Measurements from ENCODE around the gene PLXNB2. TPM values are rescaled to one million over a fixed set of nuclear protein-coding genes. Genes with fewer than 3 reads are reported as not detected.

Gene PLXNB2
- total and polyA plus RNA-seq, 2 donors from 2014 or later = 128 to 383 TPM

DNA sequence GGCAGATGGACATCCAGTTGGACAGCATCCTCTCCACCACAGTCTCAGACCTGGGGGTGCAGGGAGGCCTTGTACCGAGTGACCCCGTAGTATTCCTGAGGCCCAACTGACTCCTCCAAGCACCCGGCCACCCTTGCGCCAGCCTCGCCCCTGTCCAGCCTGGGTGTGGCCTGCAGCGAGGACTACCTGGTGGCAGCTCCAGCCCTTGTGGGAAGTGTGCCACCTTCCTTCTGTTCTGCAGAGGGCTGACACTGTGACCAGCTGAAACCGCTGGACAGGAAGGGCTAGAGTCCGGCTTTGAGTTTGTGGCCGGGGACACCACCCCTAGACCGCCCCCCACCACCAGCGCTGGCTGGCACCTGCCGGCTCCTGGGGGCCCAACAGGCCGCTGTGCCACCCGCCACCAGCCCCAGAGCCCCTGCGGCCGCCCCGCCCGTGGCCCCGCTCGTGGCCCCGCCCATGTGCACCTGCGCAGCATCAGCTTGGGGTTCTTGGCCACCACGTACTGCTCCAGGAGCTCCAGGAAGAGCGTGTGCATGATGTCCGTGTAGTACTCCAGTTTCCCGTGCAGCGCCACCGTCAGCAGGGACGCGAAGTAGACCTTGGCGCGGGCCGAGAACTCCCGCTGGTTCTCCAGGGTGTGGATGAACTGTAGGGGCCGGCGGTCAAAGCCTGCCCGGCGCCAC, 27.3 kb downstream of the PLXNB2 start:
- intact Hi-C loops (cut with DNase I) = no loop called here

DNA sequence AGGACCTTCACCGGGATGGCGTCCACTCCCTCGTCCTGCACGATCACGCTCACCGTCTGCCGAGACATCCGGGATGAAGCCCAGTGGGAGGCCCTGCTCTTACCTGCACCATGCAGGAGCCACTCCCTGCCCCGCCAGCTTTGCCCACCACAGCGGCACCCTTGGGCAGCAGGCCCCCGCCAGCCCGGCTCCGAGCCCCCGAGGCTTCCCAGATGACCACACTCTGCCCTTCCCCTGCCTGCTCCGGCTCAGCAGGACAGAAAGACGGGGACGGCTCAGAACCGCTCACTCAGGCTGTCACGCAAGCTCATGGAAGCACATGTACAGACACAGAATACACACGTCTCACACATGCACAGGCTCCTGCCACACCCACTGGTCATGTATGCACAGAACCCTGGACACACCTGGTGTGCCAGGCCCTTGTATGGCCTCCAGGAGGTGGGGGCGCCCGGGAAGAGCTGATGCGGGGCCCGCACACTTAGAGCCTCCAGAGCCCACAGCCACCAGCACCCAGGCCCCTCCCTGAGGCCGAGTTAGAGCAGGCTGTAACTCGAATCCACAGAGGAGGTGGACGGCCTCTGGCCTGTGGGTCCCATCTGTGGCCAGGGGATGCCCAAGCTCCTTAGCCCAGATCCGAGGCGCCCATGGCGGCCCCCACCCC, 28.4 kb downstream of the PLXNB2 start:
- FAIRE-seq (no peak), DNase-seq (no peak)
- no peak overlapping the region for H3K4me3 ChIP-seq (ENCODE audit: low read length in 3 of 3)
- H3K27me3 ChIP-seq (ENCODE audit: control insufficient read depth, insufficient read depth, low read length) = no peaks in the 10 kb centered on the region
- TF ChIP-seq, protein P1, sequence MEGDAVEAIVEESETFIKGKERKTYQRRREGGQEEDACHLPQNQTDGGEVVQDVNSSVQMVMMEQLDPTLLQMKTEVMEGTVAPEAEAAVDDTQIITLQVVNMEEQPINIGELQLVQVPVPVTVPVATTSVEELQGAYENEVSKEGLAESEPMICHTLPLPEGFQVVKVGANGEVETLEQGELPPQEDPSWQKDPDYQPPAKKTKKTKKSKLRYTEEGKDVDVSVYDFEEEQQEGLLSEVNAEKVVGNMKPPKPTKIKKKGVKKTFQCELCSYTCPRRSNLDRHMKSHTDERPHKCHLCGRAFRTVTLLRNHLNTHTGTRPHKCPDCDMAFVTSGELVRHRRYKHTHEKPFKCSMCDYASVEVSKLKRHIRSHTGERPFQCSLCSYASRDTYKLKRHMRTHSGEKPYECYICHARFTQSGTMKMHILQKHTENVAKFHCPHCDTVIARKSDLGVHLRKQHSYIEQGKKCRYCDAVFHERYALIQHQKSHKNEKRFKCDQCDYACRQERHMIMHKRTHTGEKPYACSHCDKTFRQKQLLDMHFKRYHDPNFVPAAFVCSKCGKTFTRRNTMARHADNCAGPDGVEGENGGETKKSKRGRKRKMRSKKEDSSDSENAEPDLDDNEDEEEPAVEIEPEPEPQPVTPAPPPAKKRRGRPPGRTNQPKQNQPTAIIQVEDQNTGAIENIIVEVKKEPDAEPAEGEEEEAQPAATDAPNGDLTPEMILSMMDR (IDR thresholded peaks at IDR 0.05; ENCODE audit: borderline replicate concordance, extremely low read depth, insufficient read depth) = no peak
- H3K9ac ChIP-seq (ENCODE audit: low read length in 3 of 3) = no peak overlapping the region
- H3K27ac ChIP-seq (ENCODE audit: low read depth in 2 of 2, low read length in 2 of 2) = no peak overlapping the region
- intact Hi-C loops (cut with DNase I) = no loop called here
- no peaks in the 10 kb centered on the region for H3K9me3 ChIP-seq (ENCODE audit: control insufficient read depth in 2 of 3, insufficient read depth in 1 of 3, low read length in 3 of 3)
- peaks cover 0 to 5% (median 3%) of the 10 kb centered on the region in 3 donors for H3K4me1 ChIP-seq (ENCODE audit: control insufficient read depth in 2 of 3, insufficient read depth in 2 of 3, low read depth in 1 of 3, low read length in 3 of 3)
- peaks cover 0 to 61% (median 19%) of the 10 kb centered on the region in 3 donors for H3K36me3 ChIP-seq (ENCODE audit: control insufficient read depth in 2 of 3, insufficient read depth in 3 of 3, low read length in 3 of 3)

More for the DNA sequence above, 27.3 kb downstream of the PLXNB2 start:
- no peak overlapping the region for H3K4me3 ChIP-seq (ENCODE audit: low read length in 3 of 3)
- peaks cover 0 to 58% (median 19%) of the 10 kb centered on the region in 3 donors for H3K36me3 ChIP-seq (ENCODE audit: control insufficient read depth in 2 of 3, insufficient read depth in 3 of 3, low read length in 3 of 3)
- H3K27me3 ChIP-seq (ENCODE audit: control insufficient read depth, insufficient read depth, low read length) = no peaks in the 10 kb centered on the region
- TF ChIP-seq, protein P1 (IDR thresholded peaks at IDR 0.05; ENCODE audit: borderline replicate concordance, extremely low read depth, insufficient read depth) = no peak
- no peak overlapping the region for H3K27ac ChIP-seq (ENCODE audit: low read depth in 2 of 2, low read length in 2 of 2)
- H3K9me3 ChIP-seq (ENCODE audit: control insufficient read depth in 2 of 3, insufficient read depth in 1 of 3, low read length in 3 of 3) = no peaks in the 10 kb centered on the region
- H3K9ac ChIP-seq (ENCODE audit: low read length in 3 of 3) = no peak overlapping the region
- FAIRE-seq (no peak), DNase-seq (no peak)
- peaks cover 0 to 5% (median 3%) of the 10 kb centered on the region in 3 donors for H3K4me1 ChIP-seq (ENCODE audit: control insufficient read depth in 2 of 3, insufficient read depth in 2 of 3, low read depth in 1 of 3, low read length in 3 of 3)

DNA sequence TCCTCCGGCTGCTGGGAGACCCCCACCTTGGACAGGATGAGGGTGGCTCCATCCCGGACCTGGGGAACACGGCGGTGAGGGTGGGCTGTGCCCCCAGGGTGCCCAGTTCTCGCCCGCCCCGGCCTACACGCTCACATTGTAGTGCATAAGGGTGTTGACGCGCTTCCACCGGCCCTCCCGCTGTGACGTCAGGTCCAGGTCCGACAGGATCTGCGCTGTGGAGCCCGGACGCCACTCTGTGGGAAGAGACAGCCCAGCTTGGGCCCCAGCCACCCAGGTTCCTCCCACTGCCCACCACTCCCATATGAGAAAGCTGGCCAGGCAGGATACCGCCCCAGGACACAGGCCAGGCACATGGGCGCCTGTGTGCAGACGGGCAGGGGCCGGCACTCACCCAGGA, 29.0 kb downstream of the PLXNB2 start:
- FAIRE-seq = no peak
- intact Hi-C loops (cut with DNase I) = no loop called here
- Histone ChIP-seq H3K4me1 (ENCODE audit: control insufficient read depth in 2 of 3, insufficient read depth in 2 of 3, low read depth in 1 of 3, low read length in 3 of 3) (peaks cover 0 to 5% (median 3%) of the 10 kb centered on the region in 3 donors), H3K9me3 (ENCODE audit: control insufficient read depth in 2 of 3, insufficient read depth in 1 of 3, low read length in 3 of 3) (no peaks in the 10 kb centered on the region), H3K4me3 (ENCODE audit: low read length in 3 of 3) (no peak overlapping the region), H3K27ac (ENCODE audit: low read depth in 2 of 2, low read length in 2 of 2) (no peak overlapping the region), H3K9ac (ENCODE audit: low read length in 3 of 3) (no peak overlapping the region), H3K27me3 (ENCODE audit: control insufficient read depth, insufficient read depth, low read length) (no peaks in the 10 kb centered on the region), H3K36me3 (ENCODE audit: control insufficient read depth in 2 of 3, insufficient read depth in 3 of 3, low read length in 3 of 3) (peaks cover 0 to 61% (median 19%) of the 10 kb centered on the region in 3 donors)
- TF ChIP-seq, protein P1 (IDR thresholded peaks at IDR 0.05; ENCODE audit: borderline replicate concordance, extremely low read depth, insufficient read depth) = no peak
- DNase-seq = no peak

All from kidney (tissue), 14 donors.